NT2/D1 (cell line): ENCODE results near the gene NCOA3.

Experiments
- DNase-seq: peaks from one replicate; pipeline ENCODE4 v3.0.0-alpha.2; 2011; ENCODE audit warnings: low read depth, low spot score
- H3K27me3 ChIP-seq: 2 replicates; pipeline ENCODE4 v1.6.0; 2011; ENCODE audit warnings: mild to moderate bottlenecking; ENCODE audit not compliant: insufficient read length, insufficient read depth
- H3K36me3 ChIP-seq: 2 replicates; pipeline ENCODE4 v1.6.1; 2011; ENCODE audit warnings: mild to moderate bottlenecking, low read length, mixed read lengths; ENCODE audit not compliant: insufficient read depth, insufficient read length
- H3K4me1 ChIP-seq: 2 replicates; pipeline ENCODE4 v1.5.1; 2011; ENCODE audit not compliant: insufficient read depth, insufficient read length
- H3K4me3 ChIP-seq: 2 replicates; pipeline ENCODE4 v1.5.1; 2011; ENCODE audit warnings: low read depth; ENCODE audit not compliant: insufficient read length
- H3K9ac ChIP-seq: 2 replicates; pipeline ENCODE4 v1.6.0; 2011; ENCODE audit warnings: low read depth; ENCODE audit not compliant: insufficient read length
- H3K9me3 ChIP-seq: 2 replicates; pipeline ENCODE4 v1.5.1; 2011; ENCODE audit warnings: mild to moderate bottlenecking, low read length; ENCODE audit not compliant: insufficient read depth
- SUZ12 ChIP-seq: IDR thresholded peaks from 2 replicates; pipeline ENCODE4 v1.6.1; 2011; ENCODE audit not compliant: insufficient read length, insufficient read depth; ENCODE audit errors: extremely low read depth
- YY1 ChIP-seq: IDR thresholded peaks from 2 replicates; pipeline ENCODE4 v1.6.1; 2011; ENCODE audit not compliant: insufficient read length, insufficient read depth
- ZNF274 ChIP-seq: IDR thresholded peaks from 2 replicates; pipeline ENCODE4 v1.6.1; 2011; ENCODE audit warnings: mild to moderate bottlenecking, low read depth, low read length

The NCOA3 gene

GRCh38 chr20:47479093-47479492 is 22.6 kb upstream of the NCOA3 start:
- H3K36me3 ChIP-seq = no peaks in the 10 kb centered on the region
- H3K4me1 ChIP-seq = peaks cover 3% of the 10 kb centered on the region
- no peak overlapping the region for H3K4me3 ChIP-seq
- no peak for TF ChIP-seq ZNF274
- TF ChIP-seq SUZ12 = no peak
- TF ChIP-seq YY1 = no peak
- no peak for DNase-seq
- H3K9ac ChIP-seq = no peak overlapping the region
- no peaks in the 10 kb centered on the region for H3K27me3 ChIP-seq
- no peaks in the 10 kb centered on the region for H3K9me3 ChIP-seq

- DNase-seq = no peak
- Histone ChIP-seq H3K9me3 (no peaks in the 10 kb centered on the region), H3K4me1 (peaks cover 3% of the 10 kb centered on the region), H3K4me3 (no peak overlapping the region), H3K9ac (no peak overlapping the region), H3K36me3 (no peaks in the 10 kb centered on the region), H3K27me3 (no peaks in the 10 kb centered on the region)
- TF ChIP-seq YY1 (no peak), ZNF274 (no peak), SUZ12 (no peak)
Observed at GRCh38 chr20:47479506-47479905, 22.2 kb upstream of the NCOA3 start.

- peaks cover 3% of the 10 kb centered on the region for H3K4me1 ChIP-seq
- no peak for DNase-seq
- no peak overlapping the region for H3K9ac ChIP-seq
- no peaks in the 10 kb centered on the region for H3K36me3 ChIP-seq
- H3K4me3 ChIP-seq = no peak overlapping the region
- no peaks in the 10 kb centered on the region for H3K27me3 ChIP-seq
- no peak for TF ChIP-seq SUZ12
- TF ChIP-seq ZNF274 = no peak
- no peak for TF ChIP-seq YY1
- H3K9me3 ChIP-seq = no peaks in the 10 kb centered on the region
Observed at GRCh38 chr20:47480239-47480638, 21.4 kb upstream of the NCOA3 start.

- no peak for DNase-seq
- no peak overlapping the region for H3K4me3 ChIP-seq
- no peaks in the 10 kb centered on the region for H3K36me3 ChIP-seq
- H3K9me3 ChIP-seq = no peaks in the 10 kb centered on the region
- no peaks in the 10 kb centered on the region for H3K27me3 ChIP-seq
- no peak for TF ChIP-seq ZNF274
- no peak for TF ChIP-seq SUZ12
- TF ChIP-seq YY1 = no peak
- H3K4me1 ChIP-seq = peaks cover 3% of the 10 kb centered on the region
- H3K9ac ChIP-seq = no peak overlapping the region
Observed at GRCh38 chr20:47480705-47481104, 21.0 kb upstream of the NCOA3 start.

GRCh38 chr20:47481330-47482216 is 20.1 kb upstream of the NCOA3 start:
- Histone ChIP-seq H3K36me3 (no peaks in the 10 kb centered on the region), H3K4me1 (peaks cover 3% of the 10 kb centered on the region), H3K4me3 (no peak overlapping the region), H3K9me3 (no peaks in the 10 kb centered on the region), H3K9ac (no peak overlapping the region), H3K27me3 (no peaks in the 10 kb centered on the region)
- no peak for DNase-seq
- TF ChIP-seq SUZ12 (no peak), YY1 (no peak), ZNF274 (no peak)

- Histone ChIP-seq H3K27me3 (no peaks in the 10 kb centered on the region), H3K9ac (no peak overlapping the region), H3K9me3 (no peaks in the 10 kb centered on the region), H3K4me3 (no peak overlapping the region), H3K36me3 (no peaks in the 10 kb centered on the region), H3K4me1 (peaks cover 3% of the 10 kb centered on the region)
- no peak for DNase-seq
- TF ChIP-seq ZNF274 = no peak
- no peak for TF ChIP-seq SUZ12
- no peak for TF ChIP-seq YY1
Observed at GRCh38 chr20:47482705-47483104, 19.0 kb upstream of the NCOA3 start.

- TF ChIP-seq ZNF274 (no peak), YY1 (no peak)
- Histone ChIP-seq H3K4me3 (no peak overlapping the region), H3K36me3 (no peaks in the 10 kb centered on the region), H3K9me3 (no peaks in the 10 kb centered on the region), H3K27me3 (no peaks in the 10 kb centered on the region), H3K4me1 (peaks cover 2% of the 10 kb centered on the region), H3K9ac (no peak overlapping the region)
- DNase-seq = no peak
Observed at GRCh38 chr20:47484303-47484702, 17.4 kb upstream of the NCOA3 start.
